ENCODE data around the gene UBE2C.

DNA sequence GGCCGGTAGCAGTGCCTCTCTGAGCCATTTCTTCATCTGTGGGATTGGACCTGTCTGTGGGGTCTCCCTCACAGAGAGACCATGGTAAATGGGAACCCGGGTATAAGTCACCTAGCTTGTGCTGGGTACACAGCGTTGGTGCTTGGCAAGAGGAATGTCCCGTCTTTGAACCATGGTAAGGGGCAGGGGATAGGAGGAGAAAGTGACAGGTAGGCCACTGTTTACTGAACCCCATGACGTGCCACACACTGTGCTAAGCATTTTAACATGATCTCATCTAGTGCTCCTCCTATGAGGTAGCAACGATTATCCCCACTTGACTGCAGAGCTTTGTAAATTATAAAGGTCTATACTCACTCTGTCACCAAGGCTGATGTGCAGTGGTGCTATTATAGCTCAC lies 15.3 kb downstream of the UBE2C start:
- no peak for TF ChIP-seq POLR2A (IDR thresholded peaks at IDR 0.05)
- TF ChIP-seq, protein P1, sequence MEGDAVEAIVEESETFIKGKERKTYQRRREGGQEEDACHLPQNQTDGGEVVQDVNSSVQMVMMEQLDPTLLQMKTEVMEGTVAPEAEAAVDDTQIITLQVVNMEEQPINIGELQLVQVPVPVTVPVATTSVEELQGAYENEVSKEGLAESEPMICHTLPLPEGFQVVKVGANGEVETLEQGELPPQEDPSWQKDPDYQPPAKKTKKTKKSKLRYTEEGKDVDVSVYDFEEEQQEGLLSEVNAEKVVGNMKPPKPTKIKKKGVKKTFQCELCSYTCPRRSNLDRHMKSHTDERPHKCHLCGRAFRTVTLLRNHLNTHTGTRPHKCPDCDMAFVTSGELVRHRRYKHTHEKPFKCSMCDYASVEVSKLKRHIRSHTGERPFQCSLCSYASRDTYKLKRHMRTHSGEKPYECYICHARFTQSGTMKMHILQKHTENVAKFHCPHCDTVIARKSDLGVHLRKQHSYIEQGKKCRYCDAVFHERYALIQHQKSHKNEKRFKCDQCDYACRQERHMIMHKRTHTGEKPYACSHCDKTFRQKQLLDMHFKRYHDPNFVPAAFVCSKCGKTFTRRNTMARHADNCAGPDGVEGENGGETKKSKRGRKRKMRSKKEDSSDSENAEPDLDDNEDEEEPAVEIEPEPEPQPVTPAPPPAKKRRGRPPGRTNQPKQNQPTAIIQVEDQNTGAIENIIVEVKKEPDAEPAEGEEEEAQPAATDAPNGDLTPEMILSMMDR (IDR thresholded peaks at IDR 0.05 in 4 of 5, conservative IDR thresholded peaks at IDR 0.05 in 1 of 5) = no peak
